Measurements from ENCODE around the gene ZNFX1. TPM values are rescaled to one million over a fixed set of nuclear protein-coding genes. Genes with fewer than 3 reads are reported as not detected.

The ZNFX1 gene
- total and polyA plus RNA-seq, 2 donors (not counting 1 experiment from before 2014, with no cell fraction given) = 10.3 to 37.9 TPM

GRCh38 chr20:49310705-49311104 lies 32.8 kb upstream of the ZNFX1 start:
- no peak overlapping the region for H3K4me3 ChIP-seq (ENCODE audit: control extremely low read depth in 1 of 5, extremely low read depth in 1 of 5, insufficient read depth in 1 of 5, low read depth in 2 of 5, low read length in 4 of 5)
- TF ChIP-seq EZH2 (IDR thresholded peaks at IDR 0.05; ENCODE audit: borderline replicate concordance, insufficient read depth, low read depth, low read length, poor library complexity, severe bottlenecking) (no peak), CTCF (IDR thresholded peaks at IDR 0.05) (no peak)
- Mint-ChIP-seq H3K4me1 (no peaks in the 10 kb centered on the region), H3K4me3 (no peak overlapping the region), H3K27ac (no peak overlapping the region), H3K27me3 (peaks cover 33% of the 10 kb centered on the region), H3K9me3 (ENCODE audit: insufficient read depth) (peaks cover 3% of the 10 kb centered on the region)
- ATAC-seq (ENCODE audit: low read depth) (no peak), DNase-seq (no peak)
- no peak overlapping the region for H3K9ac ChIP-seq (ENCODE audit: low read length)
- intact Hi-C loops (cut with micrococcal nuclease) = no loop called here
- no peaks in the 10 kb centered on the region for H3K36me3 ChIP-seq (replicated peaks in 1 of 2; ENCODE audit: control extremely low read depth in 1 of 2, control insufficient read depth in 1 of 2, extremely low read depth in 1 of 2, insufficient read depth in 2 of 2, low read length in 1 of 2)
- H3K9me3 ChIP-seq (ENCODE audit: control extremely low read depth in 1 of 3, control insufficient read depth in 2 of 3, insufficient read depth in 1 of 3, low read length in 2 of 3) = peaks cover 0 to 4% (median 4%) of the 10 kb centered on the region in 3 donors
- CTCF ChIA-PET = no interaction called here
- H2AFZ ChIP-seq (ENCODE audit: insufficient read depth, low read depth, low read length, poor library complexity, severe bottlenecking) = no peak overlapping the region
- H3K27ac ChIP-seq (ENCODE audit: low read length in 2 of 2) = no peak overlapping the region
- H3K79me2 ChIP-seq (ENCODE audit: control insufficient read depth, insufficient read depth, low read length) = no peaks in the 10 kb centered on the region
- H3K27me3 ChIP-seq (replicated peaks in 1 of 4; ENCODE audit: control extremely low read depth in 1 of 4, control insufficient read depth in 3 of 4, insufficient read depth in 4 of 4, low read length in 3 of 4) = no peaks in the 10 kb centered on the region
- H4K20me1 ChIP-seq (ENCODE audit: control insufficient read depth, insufficient read depth, low read length, poor library complexity, severe bottlenecking) = no peaks in the 10 kb centered on the region
- no peak overlapping the region for H3K4me2 ChIP-seq (replicated peaks; ENCODE audit: low read depth, low read length, poor library complexity, severe bottlenecking)
- POLR2A ChIA-PET = no interaction called here
- no peaks in the 10 kb centered on the region for H3K4me1 ChIP-seq (ENCODE audit: control insufficient read depth in 2 of 2, insufficient read depth in 2 of 2, low read length in 2 of 2)

- H3K79me2 ChIP-seq (ENCODE audit: control insufficient read depth, insufficient read depth, low read length) = no peaks in the 10 kb centered on the region
- H3K27ac Mint-ChIP-seq = no peak overlapping the region
- peaks cover 0 to 4% (median 4%) of the 10 kb centered on the region in 3 donors for H3K9me3 ChIP-seq (ENCODE audit: control extremely low read depth in 1 of 3, control insufficient read depth in 2 of 3, insufficient read depth in 1 of 3, low read length in 2 of 3)
- no peak for DNase-seq
- H3K9ac ChIP-seq (ENCODE audit: low read length) = no peak overlapping the region
- no peak overlapping the region for H3K4me3 Mint-ChIP-seq
- ChIA-PET CTCF (no interaction called here), POLR2A (no interaction called here)
- TF ChIP-seq CTCF (IDR thresholded peaks at IDR 0.05) (no peak), EZH2 (IDR thresholded peaks at IDR 0.05; ENCODE audit: borderline replicate concordance, insufficient read depth, low read depth, low read length, poor library complexity, severe bottlenecking) (no peak)
- no CpG with 5 or more reads among the region's 3 CpGs for WGBS (ENCODE audit: insufficient coverage)
- H3K4me2 ChIP-seq (replicated peaks; ENCODE audit: low read depth, low read length, poor library complexity, severe bottlenecking) = no peak overlapping the region
- peaks cover 25% of the 10 kb centered on the region for H3K27me3 Mint-ChIP-seq
- H3K4me1 Mint-ChIP-seq = no peaks in the 10 kb centered on the region
- peaks cover 3% of the 10 kb centered on the region for H3K9me3 Mint-ChIP-seq (ENCODE audit: insufficient read depth)
- no peaks in the 10 kb centered on the region for H4K20me1 ChIP-seq (ENCODE audit: control insufficient read depth, insufficient read depth, low read length, poor library complexity, severe bottlenecking)
- no peaks in the 10 kb centered on the region for H3K36me3 ChIP-seq (replicated peaks in 1 of 2; ENCODE audit: control extremely low read depth in 1 of 2, control insufficient read depth in 1 of 2, extremely low read depth in 1 of 2, insufficient read depth in 2 of 2, low read length in 1 of 2)
- no peak overlapping the region for H3K27ac ChIP-seq (ENCODE audit: low read length in 2 of 2)
- intact Hi-C loops (cut with micrococcal nuclease) = no loop called here
- no peaks in the 10 kb centered on the region for H3K4me1 ChIP-seq (ENCODE audit: control insufficient read depth in 2 of 2, insufficient read depth in 2 of 2, low read length in 2 of 2)
- H3K4me3 ChIP-seq (ENCODE audit: control extremely low read depth in 1 of 5, extremely low read depth in 1 of 5, insufficient read depth in 1 of 5, low read depth in 2 of 5, low read length in 4 of 5) = no peak overlapping the region
- no peak overlapping the region for H2AFZ ChIP-seq (ENCODE audit: insufficient read depth, low read depth, low read length, poor library complexity, severe bottlenecking)
- no peak for ATAC-seq (ENCODE audit: low read depth)
- H3K27me3 ChIP-seq (replicated peaks in 1 of 4; ENCODE audit: control extremely low read depth in 1 of 4, control insufficient read depth in 3 of 4, insufficient read depth in 4 of 4, low read length in 3 of 4) = no peaks in the 10 kb centered on the region
Measured at GRCh38 chr20:49308875-49309274, 31.0 kb upstream of the ZNFX1 start.

All from B cell (primary cell).